ENCODE results near the gene DLG2. TPM values are rescaled to one million over a fixed set of nuclear protein-coding genes. Genes with fewer than 3 reads are reported as not detected.

Gene DLG2
- total RNA-seq, 4 donors from 2014 or later: 7.3 to 14.1 (median 11.1) TPM

DNA sequence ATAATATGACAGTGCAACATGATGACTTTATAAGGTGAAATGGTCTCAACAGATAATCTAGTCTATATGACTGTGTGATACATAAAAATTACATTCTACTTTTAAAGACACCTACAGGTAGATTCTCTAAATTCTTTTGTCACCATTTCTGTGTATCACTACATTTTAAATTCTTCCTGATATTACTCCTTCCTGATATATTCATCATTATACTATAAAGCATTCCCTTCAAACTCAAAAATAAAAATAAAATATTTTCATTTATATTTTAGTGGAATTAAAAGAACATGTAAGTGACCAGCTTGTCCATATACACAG is 1062.3 kb downstream of the DLG2 start:
- H3K27ac ChIP-seq (replicated peaks in 1 of 4): no peak overlapping the region
- H3K4me1 ChIP-seq: peaks cover 0 to 19% (median 16%) of the 10 kb centered on the region in 4 donors
- no peaks in the 10 kb centered on the region for H3K36me3 ChIP-seq
- intact Hi-C loops (cut with DNase I): loop anchor here (5.0 kb wide), 1 partner anchor 738 kb away; no protein-coding TSS in a partner anchor
- no peak for DNase-seq (ENCODE audit: extremely low spot score)
- no peaks in the 10 kb centered on the region for H3K27me3 ChIP-seq
- TF ChIP-seq POLR2A (IDR thresholded peaks at IDR 0.05; ENCODE audit: low read depth) (no peak), POLR2AphosphoS5 (IDR thresholded peaks at IDR 0.05) (no peak), EP300 (IDR thresholded peaks at IDR 0.05) (no peak)
- TF ChIP-seq, protein P1, sequence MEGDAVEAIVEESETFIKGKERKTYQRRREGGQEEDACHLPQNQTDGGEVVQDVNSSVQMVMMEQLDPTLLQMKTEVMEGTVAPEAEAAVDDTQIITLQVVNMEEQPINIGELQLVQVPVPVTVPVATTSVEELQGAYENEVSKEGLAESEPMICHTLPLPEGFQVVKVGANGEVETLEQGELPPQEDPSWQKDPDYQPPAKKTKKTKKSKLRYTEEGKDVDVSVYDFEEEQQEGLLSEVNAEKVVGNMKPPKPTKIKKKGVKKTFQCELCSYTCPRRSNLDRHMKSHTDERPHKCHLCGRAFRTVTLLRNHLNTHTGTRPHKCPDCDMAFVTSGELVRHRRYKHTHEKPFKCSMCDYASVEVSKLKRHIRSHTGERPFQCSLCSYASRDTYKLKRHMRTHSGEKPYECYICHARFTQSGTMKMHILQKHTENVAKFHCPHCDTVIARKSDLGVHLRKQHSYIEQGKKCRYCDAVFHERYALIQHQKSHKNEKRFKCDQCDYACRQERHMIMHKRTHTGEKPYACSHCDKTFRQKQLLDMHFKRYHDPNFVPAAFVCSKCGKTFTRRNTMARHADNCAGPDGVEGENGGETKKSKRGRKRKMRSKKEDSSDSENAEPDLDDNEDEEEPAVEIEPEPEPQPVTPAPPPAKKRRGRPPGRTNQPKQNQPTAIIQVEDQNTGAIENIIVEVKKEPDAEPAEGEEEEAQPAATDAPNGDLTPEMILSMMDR (IDR thresholded peaks at IDR 0.05): peak in 1 of 3 experiments; percentile 14
- H3K9me3 ChIP-seq: peaks cover 0 to 3% (median 0%) of the 10 kb centered on the region in 4 donors
- H3K4me3 ChIP-seq: no peak overlapping the region

DNA sequence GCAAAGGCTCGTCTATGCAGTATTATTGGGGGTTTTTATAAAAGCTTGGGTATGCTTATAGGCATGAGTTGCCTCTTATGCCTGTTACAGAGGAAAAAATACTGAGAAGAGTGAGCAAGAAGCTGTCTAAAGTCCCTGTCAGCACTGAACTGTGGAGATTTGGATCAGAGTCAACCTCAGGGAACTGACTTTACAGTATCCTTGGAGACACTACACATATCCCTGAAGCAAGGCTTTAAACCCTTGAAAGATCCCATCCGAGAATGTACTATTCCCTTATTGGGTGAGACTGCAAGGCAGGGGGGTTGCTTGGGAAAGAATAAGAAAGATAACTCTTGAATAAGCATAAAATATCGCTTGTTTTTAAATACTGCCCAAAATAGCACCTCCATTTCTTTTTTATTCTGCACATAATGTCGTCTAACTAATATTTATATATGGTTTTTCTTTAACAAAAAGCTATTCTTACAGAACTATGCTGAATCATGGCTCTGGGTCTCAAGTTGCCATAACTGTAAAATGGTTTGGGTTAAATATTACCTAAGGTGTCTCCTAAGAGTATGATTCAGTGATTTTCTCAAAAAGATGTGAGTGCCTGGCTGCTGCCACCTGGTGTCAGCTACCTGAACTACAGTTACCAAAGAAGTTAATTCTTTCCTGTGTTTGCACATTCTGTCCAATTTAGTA is 1062.8 kb downstream of the DLG2 start:
- TF ChIP-seq EP300 (IDR thresholded peaks at IDR 0.05): no peak
- TF ChIP-seq, protein P1 (IDR thresholded peaks at IDR 0.05): peak; percentile 75 to 93 (median 93)
- DNase-seq (ENCODE audit: extremely low spot score): no peak
- intact Hi-C loops (cut with DNase I): loop anchor here (5.0 kb wide), 1 partner anchor 737 kb away; no protein-coding TSS in a partner anchor
- H3K36me3 ChIP-seq: no peaks in the 10 kb centered on the region
- WGBS: 35% methylated on average over 4 of the region's 4 CpGs
- peaks cover 0 to 19% (median 16%) of the 10 kb centered on the region in 4 donors for H3K4me1 ChIP-seq
- peak overlapping the region in 2 of 4 donors; percentile 13 to 19 for H3K4me3 ChIP-seq
- H3K27ac ChIP-seq (replicated peaks in 1 of 4): peak overlapping the region; percentile 14 to 46 (median 45)
- no peaks in the 10 kb centered on the region for H3K9me3 ChIP-seq
- no peaks in the 10 kb centered on the region for H3K27me3 ChIP-seq

DNA sequence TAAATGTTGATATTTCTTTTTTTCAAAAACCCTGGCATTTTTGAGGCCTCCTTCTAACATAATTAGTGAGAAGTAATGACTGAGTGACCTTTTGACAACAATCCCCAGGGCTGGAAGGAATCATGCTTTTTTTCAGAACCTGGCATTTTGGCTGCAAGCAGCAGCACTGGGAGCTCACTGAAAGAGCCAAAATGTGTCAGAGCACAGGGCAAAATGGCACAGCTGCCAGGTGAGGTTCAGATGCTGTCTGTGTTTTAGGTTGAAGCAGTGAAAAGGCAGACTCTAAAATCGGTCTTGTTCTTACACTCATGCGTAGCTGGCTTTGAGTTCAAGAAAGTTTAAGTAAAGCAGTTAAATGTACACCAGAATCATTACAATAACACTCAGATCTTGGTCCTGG is 1063.8 kb downstream of the DLG2 start:
- no peak for DNase-seq (ENCODE audit: extremely low spot score)
- 35% methylated on average over 2 of the region's 2 CpGs for WGBS
- H3K27ac ChIP-seq (replicated peaks in 1 of 4): peak overlapping the region in 3 of 4 donors; percentile 44 to 46 (median 46)
- H3K27me3 ChIP-seq: no peaks in the 10 kb centered on the region
- intact Hi-C loops (cut with DNase I): loop anchor here (5.0 kb wide), 1 partner anchor 736 kb away; no protein-coding TSS in a partner anchor
- H3K4me3 ChIP-seq: no peak overlapping the region
- H3K36me3 ChIP-seq: no peaks in the 10 kb centered on the region
- H3K9me3 ChIP-seq: no peaks in the 10 kb centered on the region
- TF ChIP-seq EP300 (IDR thresholded peaks at IDR 0.05) (no peak), POLR2A (IDR thresholded peaks at IDR 0.05; ENCODE audit: low read depth) (no peak), POLR2AphosphoS5 (IDR thresholded peaks at IDR 0.05) (no peak)
- TF ChIP-seq, protein P1 (IDR thresholded peaks at IDR 0.05): no peak
- H3K4me1 ChIP-seq: peaks cover 0 to 19% (median 16%) of the 10 kb centered on the region in 4 donors

DNA sequence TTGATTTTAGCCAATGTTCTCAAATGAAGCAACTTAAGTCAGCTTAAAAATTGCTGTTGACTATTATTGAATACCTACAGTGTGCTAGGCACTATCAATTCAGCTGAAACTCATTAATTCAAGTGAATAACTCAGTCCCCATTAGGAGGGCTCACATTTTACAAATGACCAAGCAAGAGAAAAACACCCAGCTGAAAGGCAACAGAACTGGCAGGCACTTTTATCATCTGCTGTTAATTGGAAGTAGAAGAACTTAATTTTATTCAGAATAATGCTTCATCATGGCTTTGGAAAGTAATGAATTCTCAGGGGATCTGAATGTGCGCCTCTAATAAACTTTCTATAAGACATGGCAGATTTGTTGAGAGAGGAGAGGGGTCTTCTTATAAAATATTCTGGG is 1066.9 kb downstream of the DLG2 start:
- intact Hi-C loops (cut with DNase I): loop anchor here (5.0 kb wide), 1 partner anchor 733 kb away; no protein-coding TSS in a partner anchor
- WGBS: 94% methylated on average over 1 of the region's 1 CpG
- no peaks in the 10 kb centered on the region for H3K9me3 ChIP-seq
- no peak overlapping the region for H3K4me3 ChIP-seq
- TF ChIP-seq POLR2AphosphoS5 (IDR thresholded peaks at IDR 0.05) (no peak), EP300 (IDR thresholded peaks at IDR 0.05) (no peak), POLR2A (IDR thresholded peaks at IDR 0.05; ENCODE audit: low read depth) (no peak)
- TF ChIP-seq, protein P1 (IDR thresholded peaks at IDR 0.05): no peak
- DNase-seq (ENCODE audit: extremely low spot score): no peak
- no peaks in the 10 kb centered on the region for H3K36me3 ChIP-seq
- H3K27ac ChIP-seq (replicated peaks in 1 of 4): no peak overlapping the region
- peaks cover 0 to 19% (median 16%) of the 10 kb centered on the region in 4 donors for H3K4me1 ChIP-seq
- no peaks in the 10 kb centered on the region for H3K27me3 ChIP-seq
